ENCODE results near the gene PSD2. TPM values are rescaled to one million over a fixed set of nuclear protein-coding genes. Genes with fewer than 3 reads are reported as not detected.

PSD2 gene
- total RNA-seq, 1 experiment from 2014 or later, result 0.22 TPM

DNA sequence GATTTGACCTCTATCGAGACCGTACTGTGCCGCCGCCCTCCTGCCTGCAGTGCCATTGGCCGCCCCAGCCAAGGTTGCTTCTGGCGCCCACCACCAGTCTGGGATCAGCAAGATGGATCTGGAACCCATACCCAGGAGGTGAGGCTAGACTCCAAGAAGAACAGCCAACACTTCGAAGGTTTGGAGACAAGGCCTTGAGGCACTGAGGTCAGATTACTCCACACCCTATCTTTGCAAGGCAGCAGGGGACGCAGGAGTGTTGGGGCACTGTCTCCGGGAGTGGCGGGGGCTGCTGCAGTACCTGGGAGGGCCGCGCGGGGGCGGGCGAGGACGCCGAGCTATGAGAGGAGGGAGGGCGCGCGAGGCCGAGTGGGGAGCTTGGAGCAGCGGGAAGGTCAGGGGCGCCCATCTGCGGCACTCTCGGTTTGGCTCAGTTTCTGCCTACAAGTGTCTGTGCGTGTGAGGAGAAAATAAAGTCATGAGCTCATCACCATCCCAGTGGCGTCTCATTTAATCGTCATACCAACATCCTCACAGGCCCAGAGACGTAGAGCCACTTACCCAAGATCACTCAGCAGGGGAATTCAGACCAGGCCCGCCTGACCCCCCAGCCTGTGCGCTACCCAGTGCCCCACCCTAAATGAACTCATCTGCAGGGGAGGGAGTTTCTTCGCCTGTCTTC is 20.5 kb upstream of the PSD2 start:
- TF ChIP-seq, protein P1, sequence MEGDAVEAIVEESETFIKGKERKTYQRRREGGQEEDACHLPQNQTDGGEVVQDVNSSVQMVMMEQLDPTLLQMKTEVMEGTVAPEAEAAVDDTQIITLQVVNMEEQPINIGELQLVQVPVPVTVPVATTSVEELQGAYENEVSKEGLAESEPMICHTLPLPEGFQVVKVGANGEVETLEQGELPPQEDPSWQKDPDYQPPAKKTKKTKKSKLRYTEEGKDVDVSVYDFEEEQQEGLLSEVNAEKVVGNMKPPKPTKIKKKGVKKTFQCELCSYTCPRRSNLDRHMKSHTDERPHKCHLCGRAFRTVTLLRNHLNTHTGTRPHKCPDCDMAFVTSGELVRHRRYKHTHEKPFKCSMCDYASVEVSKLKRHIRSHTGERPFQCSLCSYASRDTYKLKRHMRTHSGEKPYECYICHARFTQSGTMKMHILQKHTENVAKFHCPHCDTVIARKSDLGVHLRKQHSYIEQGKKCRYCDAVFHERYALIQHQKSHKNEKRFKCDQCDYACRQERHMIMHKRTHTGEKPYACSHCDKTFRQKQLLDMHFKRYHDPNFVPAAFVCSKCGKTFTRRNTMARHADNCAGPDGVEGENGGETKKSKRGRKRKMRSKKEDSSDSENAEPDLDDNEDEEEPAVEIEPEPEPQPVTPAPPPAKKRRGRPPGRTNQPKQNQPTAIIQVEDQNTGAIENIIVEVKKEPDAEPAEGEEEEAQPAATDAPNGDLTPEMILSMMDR (conservative IDR thresholded peaks at IDR 0.05), result peak; percentile 98
- Histone ChIP-seq H3K18ac (ENCODE audit: insufficient read length, low read depth, low read length) (no peak overlapping the region), H2AFZ (ENCODE audit: low read length) (no peak overlapping the region), H3K27ac (ENCODE audit: insufficient read length, low read depth, low read length) (no peak overlapping the region), H3T11ph (ENCODE audit: low read length) (no peak overlapping the region), H3K4me1 (ENCODE audit: insufficient read depth, low read length) (no peaks in the 10 kb centered on the region), H2BK5ac (ENCODE audit: insufficient read length, low read length) (no peak overlapping the region), H3K79me2 (ENCODE audit: insufficient read depth, low read length) (no peaks in the 10 kb centered on the region), H3K9ac (ENCODE audit: extremely low read depth, insufficient read length, low read length) (no peak overlapping the region), H3K23ac (ENCODE audit: insufficient read length, low read depth, low read length) (no peak overlapping the region), H2BK12ac (ENCODE audit: insufficient read length, low read depth, low read length) (no peak overlapping the region), H3K27me3 (ENCODE audit: insufficient read depth, low read length) (no peaks in the 10 kb centered on the region), H2AK5ac (ENCODE audit: insufficient read length, low read length) (no peak overlapping the region), H3K79me1 (ENCODE audit: insufficient read depth, low read depth, low read length, poor library complexity, severe bottlenecking) (no peaks in the 10 kb centered on the region), H3K14ac (ENCODE audit: insufficient read depth, low read length) (no peak overlapping the region), H2BK15ac (ENCODE audit: low read depth, low read length) (no peak overlapping the region), H4K91ac (ENCODE audit: insufficient read length, low read depth, low read length) (no peak overlapping the region), H4K20me1 (ENCODE audit: control insufficient read depth, insufficient read depth, insufficient read length) (no peaks in the 10 kb centered on the region), H2BK120ac (ENCODE audit: low read depth, low read length, poor library complexity, severe bottlenecking) (no peak overlapping the region), H3K56ac (ENCODE audit: insufficient read length, low read depth, low read length) (no peak overlapping the region), H2BK20ac (ENCODE audit: low read depth, low read length, poor library complexity, severe bottlenecking) (no peak overlapping the region), H4K8ac (replicated peaks; ENCODE audit: insufficient read length, low read depth, low read length) (no peak overlapping the region), H3K4me2 (ENCODE audit: insufficient read depth, insufficient read length, low read length) (peak overlapping the region; percentile 10), H3K23me2 (ENCODE audit: insufficient read length, low read depth, low read length, poor library complexity, severe bottlenecking) (no peaks in the 10 kb centered on the region), H3K4ac (ENCODE audit: low read depth, low read length) (no peak overlapping the region), H3K9me3 (ENCODE audit: control insufficient read depth, low read depth, low read length) (no peaks in the 10 kb centered on the region), H4K5ac (ENCODE audit: insufficient read length, low read depth, low read length) (no peak overlapping the region)
- Mint-ChIP-seq H3K27me3 (ENCODE audit: low read depth) (peaks cover 66% of the 10 kb centered on the region), H3K27ac (no peak overlapping the region), H3K4me3 (no peak overlapping the region; a peak in 1 of 5 replicates), H3K9me3 (no peaks in the 10 kb centered on the region), H3K4me1 (peaks cover 5 to 15% of the 10 kb centered on the region in 2 experiments), H3K36me3 (ENCODE audit: insufficient read depth in 1 of 3, low read depth in 3 of 3) (no peaks in the 10 kb centered on the region)
- no CpG with 5 or more reads among the region's 32 CpGs for WGBS (ENCODE audit: extremely low coverage, insufficient read length, low lambda C conversion rate)
- DNase-seq, result peak; percentile 94

Measured in H9 (cell line).